ENCODE results near the gene ADAM15. TPM values are rescaled to one million over a fixed set of nuclear protein-coding genes. Genes with fewer than 3 reads are reported as not detected.

Gene ADAM15
- total RNA-seq, 1 donor from 2014 or later = 82.2 TPM

DNA sequence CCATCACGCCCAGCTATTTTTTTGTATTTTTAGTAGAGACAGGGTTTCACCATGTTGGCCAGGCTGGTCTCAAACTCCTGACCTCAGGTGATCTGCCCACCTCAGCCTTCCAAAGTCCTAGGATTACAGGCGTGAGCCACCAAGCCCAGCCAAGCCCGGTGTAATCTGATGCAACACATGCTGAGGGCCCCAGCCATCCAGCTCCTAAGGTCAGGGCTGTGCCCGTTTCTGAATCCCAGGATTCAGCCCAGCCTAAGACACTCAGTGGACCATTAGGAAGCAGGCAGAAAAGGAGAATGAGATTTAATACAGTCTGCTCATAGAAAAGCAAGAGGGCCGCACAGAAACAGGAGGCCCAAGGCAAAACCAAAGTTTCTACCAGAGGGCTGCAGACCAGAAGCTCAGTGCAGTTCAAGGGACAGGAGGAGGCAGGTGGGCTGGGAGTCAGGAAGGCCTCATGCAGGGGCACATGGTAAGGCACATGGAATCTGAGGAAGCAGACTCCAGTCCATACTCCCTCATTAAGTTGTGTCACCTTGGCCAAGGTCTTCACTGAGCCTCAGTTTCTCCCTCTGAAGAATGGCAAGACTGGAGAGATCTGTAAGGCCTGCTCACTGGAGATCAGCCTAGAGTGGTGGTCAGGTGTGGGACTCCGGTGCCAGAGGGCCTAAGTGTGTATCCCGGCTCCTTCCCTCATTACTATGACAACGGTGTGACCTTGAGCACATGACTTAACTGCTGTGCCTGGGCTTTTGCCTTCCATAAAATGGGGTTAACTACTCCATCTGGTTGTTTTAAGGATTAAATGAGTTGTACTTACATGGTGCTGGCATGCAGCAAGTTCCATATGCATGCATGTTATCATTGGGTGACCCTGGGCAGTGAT lies 2.4 kb upstream of the ADAM15 start:
- Mint-ChIP-seq H3K4me3 (peak overlapping the region; percentile 69), H3K4me1 (peaks cover 45% of the 10 kb centered on the region), H3K27me3 (ENCODE audit: low read depth) (peaks cover 6% of the 10 kb centered on the region), H3K36me3 (ENCODE audit: low read depth) (no peaks in the 10 kb centered on the region), H3K9me3 (no peaks in the 10 kb centered on the region), H3K27ac (ENCODE audit: unreplicated experiment) (peak overlapping the region; percentile 50)
- TF ChIP-seq, protein P1, sequence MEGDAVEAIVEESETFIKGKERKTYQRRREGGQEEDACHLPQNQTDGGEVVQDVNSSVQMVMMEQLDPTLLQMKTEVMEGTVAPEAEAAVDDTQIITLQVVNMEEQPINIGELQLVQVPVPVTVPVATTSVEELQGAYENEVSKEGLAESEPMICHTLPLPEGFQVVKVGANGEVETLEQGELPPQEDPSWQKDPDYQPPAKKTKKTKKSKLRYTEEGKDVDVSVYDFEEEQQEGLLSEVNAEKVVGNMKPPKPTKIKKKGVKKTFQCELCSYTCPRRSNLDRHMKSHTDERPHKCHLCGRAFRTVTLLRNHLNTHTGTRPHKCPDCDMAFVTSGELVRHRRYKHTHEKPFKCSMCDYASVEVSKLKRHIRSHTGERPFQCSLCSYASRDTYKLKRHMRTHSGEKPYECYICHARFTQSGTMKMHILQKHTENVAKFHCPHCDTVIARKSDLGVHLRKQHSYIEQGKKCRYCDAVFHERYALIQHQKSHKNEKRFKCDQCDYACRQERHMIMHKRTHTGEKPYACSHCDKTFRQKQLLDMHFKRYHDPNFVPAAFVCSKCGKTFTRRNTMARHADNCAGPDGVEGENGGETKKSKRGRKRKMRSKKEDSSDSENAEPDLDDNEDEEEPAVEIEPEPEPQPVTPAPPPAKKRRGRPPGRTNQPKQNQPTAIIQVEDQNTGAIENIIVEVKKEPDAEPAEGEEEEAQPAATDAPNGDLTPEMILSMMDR (conservative IDR thresholded peaks at IDR 0.05) = no peak
- DNase-seq (ENCODE audit: low read depth, low spot score) = no peak

DNA sequence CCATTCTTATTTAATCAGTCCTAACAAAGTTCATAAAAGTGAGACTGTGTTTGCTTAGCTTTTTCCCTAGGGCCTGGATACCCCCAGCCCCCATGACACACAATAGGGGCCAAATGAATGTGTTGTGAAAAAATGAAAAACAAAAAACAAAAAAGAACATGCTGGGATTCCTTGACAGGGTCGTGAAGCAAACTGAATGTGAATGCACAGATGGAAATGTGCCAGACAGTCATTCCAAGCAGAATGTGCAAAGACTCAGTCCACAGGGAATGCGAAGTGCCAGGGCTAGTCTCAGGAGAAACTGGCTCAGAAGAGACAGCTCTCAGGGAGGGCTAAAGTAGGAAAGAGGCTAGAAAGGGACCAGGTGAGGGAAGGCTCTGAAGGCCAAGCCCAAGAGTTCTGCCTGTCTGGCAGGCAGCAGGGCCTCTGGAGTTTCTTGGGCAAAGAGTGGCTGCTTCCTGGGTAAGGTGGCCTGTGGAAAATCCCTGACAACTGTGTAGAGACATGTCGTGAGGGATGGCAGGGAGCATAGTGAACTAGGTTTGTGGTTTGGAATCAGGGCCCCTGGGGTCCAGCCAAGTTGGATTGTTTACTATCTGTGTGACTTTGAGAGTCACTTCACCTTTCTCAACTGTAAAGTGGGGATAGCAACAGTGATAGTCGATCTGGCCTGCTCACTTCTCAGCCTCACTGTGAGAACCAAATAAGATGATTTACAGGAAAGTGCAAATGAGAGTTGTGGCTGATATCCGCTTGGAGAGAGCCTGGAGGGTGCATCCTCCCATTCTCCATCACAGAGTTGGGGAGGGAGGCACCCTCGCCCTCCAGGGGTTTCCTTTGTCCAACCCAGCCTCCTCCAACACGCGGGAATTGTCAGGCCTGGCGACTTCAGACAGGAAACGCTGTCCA lies 1.2 kb upstream of the ADAM15 start:
- DNase-seq (ENCODE audit: low read depth, low spot score) = no peak
- H3K4me1 Mint-ChIP-seq = peaks cover 38% of the 10 kb centered on the region
- H3K27ac Mint-ChIP-seq (ENCODE audit: unreplicated experiment) = peak overlapping the region; percentile 97
- H3K27me3 Mint-ChIP-seq (ENCODE audit: low read depth) = peaks cover 6% of the 10 kb centered on the region
- no peaks in the 10 kb centered on the region for H3K36me3 Mint-ChIP-seq (ENCODE audit: low read depth)
- H3K9me3 Mint-ChIP-seq = no peaks in the 10 kb centered on the region
- peak overlapping the region; percentile 90 for H3K4me3 Mint-ChIP-seq
- TF ChIP-seq, protein P1 (conservative IDR thresholded peaks at IDR 0.05) = no peak

DNA sequence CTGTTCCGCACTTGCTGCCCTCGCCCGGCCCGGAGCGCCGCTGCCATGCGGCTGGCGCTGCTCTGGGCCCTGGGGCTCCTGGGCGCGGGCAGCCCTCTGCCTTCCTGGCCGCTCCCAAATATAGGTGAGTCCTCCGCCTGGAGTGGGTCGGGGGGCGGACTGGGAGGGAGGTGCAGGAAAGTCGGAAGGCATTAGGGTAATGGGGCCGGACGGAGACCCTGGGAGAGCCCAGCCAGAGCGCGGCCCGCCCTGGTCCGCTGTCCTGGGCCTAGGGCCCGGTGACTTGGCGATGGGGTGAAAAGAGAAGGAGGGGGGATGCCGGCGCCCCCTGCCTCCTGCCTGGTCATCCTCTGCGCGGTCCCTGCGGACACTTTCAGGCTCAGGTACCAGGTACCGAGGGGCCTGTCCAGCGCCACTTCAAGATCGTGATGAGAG lies 243 bp downstream of the ADAM15 start:
- Mint-ChIP-seq H3K4me3 (peak overlapping the region; percentile 88), H3K9me3 (no peaks in the 10 kb centered on the region), H3K36me3 (ENCODE audit: low read depth) (no peaks in the 10 kb centered on the region), H3K27ac (ENCODE audit: unreplicated experiment) (no peak overlapping the region), H3K27me3 (ENCODE audit: low read depth) (peaks cover 6% of the 10 kb centered on the region), H3K4me1 (peaks cover 34% of the 10 kb centered on the region)
- no peak for DNase-seq (ENCODE audit: low read depth, low spot score)
- TF ChIP-seq, protein P1 (conservative IDR thresholded peaks at IDR 0.05) = no peak

DNA sequence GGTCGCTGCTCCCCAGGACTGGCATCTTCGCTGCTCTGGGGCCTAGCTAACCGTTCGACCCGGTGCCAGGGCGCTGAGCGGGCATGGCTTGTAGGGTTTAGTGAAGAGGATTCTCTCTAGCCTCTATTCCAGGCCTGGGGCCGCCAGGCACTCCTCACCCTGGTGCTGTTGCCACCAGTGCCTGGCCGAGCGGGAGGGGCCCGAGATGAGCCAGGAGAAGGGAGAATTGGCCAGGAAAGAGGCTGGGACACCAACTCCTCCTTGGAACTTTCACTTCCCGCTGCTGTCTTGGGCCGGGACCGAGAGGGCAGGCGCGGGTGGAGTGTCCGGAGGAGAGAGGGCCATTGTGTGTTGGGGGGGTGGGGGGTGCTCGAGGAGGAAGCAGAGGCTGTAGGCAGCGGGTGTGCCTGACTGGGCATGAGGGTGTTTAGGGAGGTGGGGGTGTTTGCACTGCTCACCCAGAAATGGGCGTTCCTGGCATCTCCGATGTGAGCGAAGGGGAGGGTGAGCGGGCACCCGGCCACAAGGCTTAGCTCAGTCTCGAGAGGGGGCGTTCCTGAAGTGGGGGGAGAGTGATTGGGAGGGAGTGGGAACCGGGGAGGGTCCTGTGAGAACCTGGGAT lies 772 bp downstream of the ADAM15 start:
- Mint-ChIP-seq H3K27me3 (ENCODE audit: low read depth) (peaks cover 6% of the 10 kb centered on the region), H3K4me3 (peak overlapping the region; percentile 88)
- no peak for DNase-seq (ENCODE audit: low read depth, low spot score)

More for the DNA sequence above, 772 bp downstream of the ADAM15 start:
- peaks cover 34% of the 10 kb centered on the region for H3K4me1 Mint-ChIP-seq
- TF ChIP-seq, protein P1 (conservative IDR thresholded peaks at IDR 0.05) = no peak
- H3K27ac Mint-ChIP-seq (ENCODE audit: unreplicated experiment) = no peak overlapping the region
- no peaks in the 10 kb centered on the region for H3K9me3 Mint-ChIP-seq
- H3K36me3 Mint-ChIP-seq (ENCODE audit: low read depth) = no peaks in the 10 kb centered on the region

Data from neural crest cell (in vitro differentiated cells).